GM12873 (cell line): ENCODE data around the gene ERO1B.

Experiments used
- TF ChIP-seq, protein P1 (sequence below): IDR thresholded peaks from 2 replicates; pipeline ENCODE4 v1.5.1; 2012; ENCODE audit warnings: low read depth, mild to moderate bottlenecking, moderate library complexity, low read length, control low read depth; ENCODE audit not compliant: insufficient read depth; ENCODE audit errors: missing control alignments

Gene ERO1B

DNA sequence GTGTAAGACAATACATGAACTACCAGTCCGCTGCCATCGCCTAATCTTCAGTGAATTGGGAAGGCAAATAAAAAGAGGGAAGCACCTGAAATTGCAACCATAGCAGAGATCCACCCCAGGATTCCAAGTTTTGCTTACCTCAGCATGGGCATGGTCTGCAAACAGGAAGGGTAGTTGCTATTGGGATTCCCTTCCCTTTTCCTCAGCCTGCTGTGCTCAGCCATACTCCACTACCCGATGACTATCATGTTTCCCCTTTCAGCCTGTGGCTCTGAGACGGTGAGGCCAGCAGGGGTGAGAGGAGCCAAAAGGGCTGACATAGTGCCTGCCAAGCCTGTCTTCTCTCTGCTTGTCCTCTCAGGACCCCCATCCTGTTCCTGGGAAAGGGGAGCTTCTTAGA is 75.2 kb downstream of the ERO1B start:
- TF ChIP-seq, protein P1, sequence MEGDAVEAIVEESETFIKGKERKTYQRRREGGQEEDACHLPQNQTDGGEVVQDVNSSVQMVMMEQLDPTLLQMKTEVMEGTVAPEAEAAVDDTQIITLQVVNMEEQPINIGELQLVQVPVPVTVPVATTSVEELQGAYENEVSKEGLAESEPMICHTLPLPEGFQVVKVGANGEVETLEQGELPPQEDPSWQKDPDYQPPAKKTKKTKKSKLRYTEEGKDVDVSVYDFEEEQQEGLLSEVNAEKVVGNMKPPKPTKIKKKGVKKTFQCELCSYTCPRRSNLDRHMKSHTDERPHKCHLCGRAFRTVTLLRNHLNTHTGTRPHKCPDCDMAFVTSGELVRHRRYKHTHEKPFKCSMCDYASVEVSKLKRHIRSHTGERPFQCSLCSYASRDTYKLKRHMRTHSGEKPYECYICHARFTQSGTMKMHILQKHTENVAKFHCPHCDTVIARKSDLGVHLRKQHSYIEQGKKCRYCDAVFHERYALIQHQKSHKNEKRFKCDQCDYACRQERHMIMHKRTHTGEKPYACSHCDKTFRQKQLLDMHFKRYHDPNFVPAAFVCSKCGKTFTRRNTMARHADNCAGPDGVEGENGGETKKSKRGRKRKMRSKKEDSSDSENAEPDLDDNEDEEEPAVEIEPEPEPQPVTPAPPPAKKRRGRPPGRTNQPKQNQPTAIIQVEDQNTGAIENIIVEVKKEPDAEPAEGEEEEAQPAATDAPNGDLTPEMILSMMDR = no peak

DNA sequence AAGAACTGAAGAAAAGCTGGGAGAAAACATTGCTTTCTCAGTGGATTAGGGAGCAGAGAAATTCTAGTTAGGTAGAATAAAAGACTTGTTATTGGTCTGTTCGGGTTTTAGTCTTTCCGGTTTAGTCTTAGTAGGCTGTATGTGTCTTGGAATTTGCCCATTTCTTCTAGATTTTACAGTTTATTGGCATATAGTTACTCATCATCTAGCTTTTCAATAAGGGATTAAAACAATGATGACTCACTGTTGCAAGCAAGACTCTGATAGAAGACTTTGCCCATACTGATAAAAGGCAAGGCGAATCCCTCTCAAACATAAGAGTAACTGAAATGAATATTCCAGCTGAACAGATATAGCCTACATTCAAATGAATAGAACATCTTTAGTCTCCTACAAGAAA is 77.1 kb downstream of the ERO1B start:
- TF ChIP-seq, protein P1 = no peak

DNA sequence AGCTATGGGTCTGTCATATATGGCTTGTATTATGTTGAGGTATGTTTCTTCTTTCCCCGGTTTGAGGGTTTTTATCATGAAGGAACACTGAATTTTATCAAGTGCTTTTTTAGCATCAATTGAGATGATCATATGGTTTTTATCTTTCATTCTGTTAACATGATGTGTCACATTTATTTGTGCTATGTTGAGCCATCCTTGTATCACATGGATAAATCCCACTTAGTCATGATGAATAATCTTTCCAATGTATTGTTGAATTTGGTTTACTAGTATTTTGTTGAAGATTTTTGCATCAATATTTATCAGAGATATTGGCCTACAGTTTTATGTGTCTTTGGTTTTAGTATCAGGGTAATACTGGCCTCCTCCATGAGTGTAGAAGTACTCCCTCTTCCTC is 77.7 kb downstream of the ERO1B start:
- TF ChIP-seq, protein P1 = no peak

DNA sequence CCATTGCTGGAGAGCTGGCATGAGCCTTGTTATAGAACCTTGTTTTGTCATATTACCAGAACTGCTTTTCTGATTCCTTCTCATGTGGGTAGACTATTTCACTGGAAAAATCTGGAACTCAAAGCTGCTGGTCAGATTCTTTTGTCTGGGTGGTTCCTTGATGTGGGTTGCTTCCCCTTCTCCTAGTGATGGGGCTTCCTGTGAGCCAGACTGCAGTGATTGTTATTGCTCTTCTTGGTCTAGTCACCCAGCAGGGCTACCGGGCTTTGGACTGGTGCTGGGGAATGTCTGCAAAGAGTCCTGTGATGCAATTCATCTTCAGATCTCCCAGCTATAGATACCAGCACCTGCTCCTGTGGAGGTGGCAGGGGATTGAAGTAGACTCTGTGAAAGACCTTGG is 80.0 kb downstream of the ERO1B start:
- TF ChIP-seq, protein P1 = no peak

DNA sequence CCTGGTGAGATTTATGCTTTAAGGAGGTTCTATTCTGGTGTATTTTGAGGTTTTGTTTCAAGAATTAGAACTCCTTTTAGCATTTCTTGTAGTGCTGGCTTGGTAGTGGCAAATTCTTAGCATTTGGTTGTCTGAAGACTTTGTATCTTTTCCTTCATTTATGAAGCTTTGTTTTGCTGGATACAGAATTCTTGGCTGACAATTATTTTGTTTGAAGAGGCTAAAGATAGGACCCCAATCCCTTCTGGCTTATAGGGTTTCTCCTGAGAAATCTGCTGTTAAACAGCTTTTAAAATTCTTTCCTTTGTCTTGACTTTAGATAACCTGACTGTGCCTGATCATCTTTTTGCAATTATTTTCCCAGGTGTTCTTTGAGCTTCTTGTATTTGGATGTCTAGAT is 80.8 kb downstream of the ERO1B start:
- TF ChIP-seq, protein P1 = no peak

DNA sequence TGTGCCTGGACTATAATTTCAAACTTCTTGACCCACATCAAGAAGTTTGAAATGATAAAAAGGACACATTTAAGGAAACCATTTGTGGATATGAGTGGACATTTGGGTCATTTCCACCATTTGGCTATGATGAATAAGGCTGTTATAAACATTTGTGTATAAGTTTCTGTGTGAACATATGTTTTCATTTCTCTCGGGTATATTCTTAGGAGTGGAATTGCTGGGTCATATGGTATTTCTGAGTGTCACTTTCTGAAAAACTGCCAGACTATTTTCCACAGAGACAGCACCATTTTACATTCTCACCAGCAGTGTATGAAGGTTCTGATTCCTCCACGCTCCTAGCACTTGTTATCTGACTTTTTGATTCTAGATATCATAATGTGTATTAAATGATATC is 88.6 kb downstream of the ERO1B start:
- TF ChIP-seq, protein P1 = no peak

DNA sequence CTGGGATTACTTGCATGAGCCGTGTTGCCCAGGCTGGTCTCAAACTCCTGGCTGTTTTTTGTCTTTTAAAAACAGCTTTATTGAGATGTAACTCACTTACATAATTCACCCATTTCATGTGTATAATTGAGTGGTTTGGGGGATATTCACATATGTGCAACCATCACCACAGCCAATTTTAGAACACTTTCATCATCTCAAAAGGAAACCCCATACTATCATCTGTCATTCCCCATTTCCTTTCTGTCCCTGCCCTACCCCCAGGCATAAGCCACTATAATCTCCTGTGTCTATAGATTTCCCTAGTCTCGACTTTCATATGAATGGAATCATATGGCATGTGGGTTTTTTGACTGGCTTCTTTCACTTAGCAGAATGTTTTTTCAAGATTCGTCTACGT is 96.1 kb downstream of the ERO1B start:
- TF ChIP-seq, protein P1 = no peak
